Choroid plexus epithelial cell (primary cell): ENCODE data around the gene OR52I1.

Experiments used
- DNase-seq: peaks from one replicate; pipeline ENCODE4 v3.0.0-alpha.2; 2010; ENCODE audit warnings: low read depth
- H3K4me3 ChIP-seq: 2 replicates; pipeline ENCODE4 v1.5.1; 2011; ENCODE audit warnings: low read depth, mild to moderate bottlenecking, control low read depth, low read length, moderate library complexity
- TF ChIP-seq, protein P1 (sequence below): conservative IDR thresholded peaks from 2 replicates; pipeline ENCODE4 v1.5.1; 2011; ENCODE audit warnings: low read depth, mild to moderate bottlenecking, control low read depth, inconsistent platforms, low read length, moderate library complexity

Gene OR52I1, protein sequence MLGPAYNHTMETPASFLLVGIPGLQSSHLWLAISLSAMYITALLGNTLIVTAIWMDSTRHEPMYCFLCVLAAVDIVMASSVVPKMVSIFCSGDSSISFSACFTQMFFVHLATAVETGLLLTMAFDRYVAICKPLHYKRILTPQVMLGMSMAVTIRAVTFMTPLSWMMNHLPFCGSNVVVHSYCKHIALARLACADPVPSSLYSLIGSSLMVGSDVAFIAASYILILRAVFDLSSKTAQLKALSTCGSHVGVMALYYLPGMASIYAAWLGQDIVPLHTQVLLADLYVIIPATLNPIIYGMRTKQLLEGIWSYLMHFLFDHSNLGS

DNA sequence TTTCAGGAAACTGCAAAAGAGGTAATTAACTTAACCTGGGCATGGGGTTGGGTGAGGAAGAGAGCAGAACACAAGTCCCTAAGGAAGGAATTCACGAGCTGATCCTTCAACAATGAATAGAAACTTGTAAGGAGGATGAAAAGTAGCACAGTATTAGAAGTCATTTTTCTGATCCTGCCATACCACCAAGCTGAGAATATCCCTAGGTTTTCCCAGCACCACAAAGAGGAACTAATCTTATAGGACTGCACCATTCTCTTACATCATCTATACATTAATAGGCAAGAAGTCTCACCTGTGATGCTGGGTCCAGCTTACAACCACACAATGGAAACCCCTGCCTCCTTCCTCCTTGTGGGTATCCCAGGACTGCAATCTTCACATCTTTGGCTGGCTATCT lies at the start of gene OR52I1:
OR52I1 (plus strand) TSS at position 301 of the 400 bp plus-strand sequence; CDS start at position 301, 0 bp downstream.
- H3K4me3 ChIP-seq = no peak within 1 kb of the TSS
- TF ChIP-seq, protein P1, sequence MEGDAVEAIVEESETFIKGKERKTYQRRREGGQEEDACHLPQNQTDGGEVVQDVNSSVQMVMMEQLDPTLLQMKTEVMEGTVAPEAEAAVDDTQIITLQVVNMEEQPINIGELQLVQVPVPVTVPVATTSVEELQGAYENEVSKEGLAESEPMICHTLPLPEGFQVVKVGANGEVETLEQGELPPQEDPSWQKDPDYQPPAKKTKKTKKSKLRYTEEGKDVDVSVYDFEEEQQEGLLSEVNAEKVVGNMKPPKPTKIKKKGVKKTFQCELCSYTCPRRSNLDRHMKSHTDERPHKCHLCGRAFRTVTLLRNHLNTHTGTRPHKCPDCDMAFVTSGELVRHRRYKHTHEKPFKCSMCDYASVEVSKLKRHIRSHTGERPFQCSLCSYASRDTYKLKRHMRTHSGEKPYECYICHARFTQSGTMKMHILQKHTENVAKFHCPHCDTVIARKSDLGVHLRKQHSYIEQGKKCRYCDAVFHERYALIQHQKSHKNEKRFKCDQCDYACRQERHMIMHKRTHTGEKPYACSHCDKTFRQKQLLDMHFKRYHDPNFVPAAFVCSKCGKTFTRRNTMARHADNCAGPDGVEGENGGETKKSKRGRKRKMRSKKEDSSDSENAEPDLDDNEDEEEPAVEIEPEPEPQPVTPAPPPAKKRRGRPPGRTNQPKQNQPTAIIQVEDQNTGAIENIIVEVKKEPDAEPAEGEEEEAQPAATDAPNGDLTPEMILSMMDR = no peak
- DNase-seq = no peak

DNA sequence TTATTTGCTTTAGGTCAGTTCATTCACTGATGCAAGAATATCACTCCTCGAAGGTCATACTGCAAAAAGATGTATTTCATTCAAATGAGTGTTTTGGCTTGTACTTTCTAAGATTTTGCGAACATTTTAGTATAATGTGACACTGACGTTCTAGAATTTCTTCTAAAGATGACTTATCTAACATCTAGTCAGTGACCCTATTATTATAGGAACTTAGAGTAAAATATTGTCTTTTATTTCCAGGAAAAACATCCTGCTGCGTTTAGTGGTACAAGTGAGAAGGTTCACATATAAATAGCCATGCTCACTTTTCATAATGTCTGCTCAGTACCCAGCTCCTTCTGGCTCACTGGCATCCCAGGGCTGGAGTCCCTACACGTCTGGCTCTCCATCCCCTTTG lies 48.9 kb upstream of the OR52I1 start, which contains the start of gene OR52M1:
OR52M1 (plus strand) TSS at position 301 of the 400 bp plus-strand sequence; CDS start at position 301, 0 bp downstream.
- TF ChIP-seq, protein P1 = no peak
- DNase-seq = no peak
- no peak within 1 kb of the TSS for H3K4me3 ChIP-seq

DNA sequence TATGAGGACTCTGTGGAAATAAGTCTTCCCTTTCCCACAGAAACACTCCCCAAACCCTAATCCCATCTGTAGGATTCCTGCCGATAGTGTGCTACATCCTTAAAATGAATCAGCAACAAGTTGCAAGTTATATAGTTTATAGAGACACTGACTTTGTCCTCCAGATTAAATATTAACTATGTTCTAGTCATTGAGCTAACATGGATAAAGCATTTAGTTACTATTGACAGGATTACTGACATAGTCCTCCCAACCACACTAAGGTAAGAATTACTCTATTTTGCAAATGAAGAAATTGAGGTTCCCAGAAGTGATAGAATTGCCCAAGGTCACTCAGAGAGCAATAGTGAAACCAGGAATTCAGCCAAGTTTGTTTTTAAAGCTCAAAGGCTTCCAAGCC lies 47.0 kb upstream of the OR52I1 start:
- no peak for DNase-seq
- no peak overlapping the region for H3K4me3 ChIP-seq
- TF ChIP-seq, protein P1 = no peak

DNA sequence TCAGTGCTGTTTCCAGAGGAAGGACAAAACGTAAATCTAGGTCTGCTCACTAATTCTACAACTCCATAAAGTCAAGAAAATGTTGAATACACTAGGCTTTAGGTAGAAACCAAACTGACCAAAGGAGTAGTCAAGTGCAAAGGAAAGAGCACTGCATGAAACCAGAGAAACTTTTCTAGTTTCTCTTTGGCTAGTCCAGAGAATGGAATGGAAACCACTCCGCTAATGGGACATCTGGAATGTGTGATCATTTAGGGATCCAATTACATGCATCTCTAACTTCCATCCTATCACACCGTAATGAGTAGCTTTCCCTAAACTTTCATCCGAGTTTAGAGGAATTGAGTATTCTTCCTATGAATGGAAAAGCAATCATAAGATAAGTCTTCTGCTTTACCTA lies 46.4 kb upstream of the OR52I1 start:
- TF ChIP-seq, protein P1 = no peak
- no peak for DNase-seq
- H3K4me3 ChIP-seq = no peak overlapping the region

DNA sequence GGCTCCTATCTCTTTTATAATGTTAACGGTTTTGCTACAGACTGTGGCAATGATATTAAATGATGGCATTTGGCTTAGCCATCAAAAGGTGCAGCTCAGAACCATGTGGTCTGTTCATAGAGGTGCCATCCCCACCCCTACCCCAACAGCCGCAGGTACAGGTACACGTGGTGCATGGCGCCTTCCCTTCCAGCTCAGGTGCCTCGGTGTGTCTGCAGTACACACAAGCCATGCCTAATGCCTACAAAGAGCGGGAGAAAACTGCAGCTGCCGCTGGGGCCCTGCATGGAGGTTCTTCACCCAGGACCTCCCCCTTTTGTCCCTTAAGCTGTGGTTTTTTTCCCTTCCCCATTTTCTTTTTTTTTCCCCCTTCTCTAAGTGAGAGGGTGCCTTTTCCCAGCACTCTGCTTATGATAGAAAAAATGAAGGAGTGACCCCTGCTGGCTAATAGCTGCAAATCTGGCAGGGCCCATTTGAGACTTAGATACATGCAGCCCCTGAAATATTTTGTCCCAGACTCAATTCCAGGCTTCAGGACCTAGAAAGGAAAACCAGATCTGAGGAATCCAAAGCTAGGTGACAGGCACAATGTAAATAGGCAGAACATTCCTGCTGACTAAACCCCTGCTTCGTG lies 42.4 kb upstream of the OR52I1 start:
- DNase-seq = peak; percentile 13

DNA sequence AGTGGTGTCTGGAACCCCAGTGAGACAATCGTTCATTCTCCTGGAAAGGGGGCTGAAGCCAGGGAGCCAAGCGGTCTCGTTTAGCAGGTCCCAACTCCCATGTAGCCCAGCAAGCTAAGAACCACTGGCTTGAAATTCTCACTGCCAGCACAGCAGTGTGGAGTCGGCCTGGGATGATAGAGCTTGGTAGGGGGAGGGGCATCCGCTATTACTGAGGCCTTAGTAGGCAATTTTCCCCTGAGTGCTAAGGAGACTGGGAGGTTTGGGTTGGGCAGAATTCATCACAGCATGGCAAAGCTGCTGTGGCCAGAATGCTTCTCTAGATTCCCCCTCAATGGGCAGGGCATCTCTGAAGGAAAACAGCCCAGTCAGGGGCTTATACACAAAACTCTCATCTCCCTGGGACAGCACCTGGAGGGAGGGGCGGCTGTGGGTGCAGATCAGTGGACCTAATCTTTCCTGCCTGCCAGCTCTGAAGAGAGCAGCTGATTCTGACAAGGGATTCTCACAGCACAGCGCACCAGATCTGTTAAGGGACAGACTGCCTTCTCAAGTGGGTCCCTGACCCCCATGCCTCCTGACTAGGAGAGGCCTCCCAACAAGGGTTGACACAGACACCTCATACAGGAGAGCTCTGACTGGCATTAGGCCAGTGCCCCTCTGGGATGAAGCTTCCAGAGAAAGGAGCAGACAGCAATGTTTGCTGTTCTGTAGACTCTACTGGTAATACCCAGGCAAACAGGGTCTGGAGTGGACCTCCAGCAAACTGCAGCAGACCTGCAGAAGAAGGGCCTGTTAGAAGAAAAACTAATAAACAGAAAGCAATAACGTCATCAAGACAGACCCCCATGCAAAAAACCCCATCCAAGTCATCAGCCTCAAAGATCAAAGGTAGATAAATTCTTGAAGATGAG lies 34.1 kb upstream of the OR52I1 start:
- H3K4me3 ChIP-seq = no peak overlapping the region
- TF ChIP-seq, protein P1 = no peak
- DNase-seq = no peak

More for the DNA sequence above, 42.4 kb upstream of the OR52I1 start:
- H3K4me3 ChIP-seq = no peak overlapping the region
- TF ChIP-seq, protein P1 = peak; percentile 33
